ENCODE measurements around the gene FGF11.

The FGF11 gene

DNA sequence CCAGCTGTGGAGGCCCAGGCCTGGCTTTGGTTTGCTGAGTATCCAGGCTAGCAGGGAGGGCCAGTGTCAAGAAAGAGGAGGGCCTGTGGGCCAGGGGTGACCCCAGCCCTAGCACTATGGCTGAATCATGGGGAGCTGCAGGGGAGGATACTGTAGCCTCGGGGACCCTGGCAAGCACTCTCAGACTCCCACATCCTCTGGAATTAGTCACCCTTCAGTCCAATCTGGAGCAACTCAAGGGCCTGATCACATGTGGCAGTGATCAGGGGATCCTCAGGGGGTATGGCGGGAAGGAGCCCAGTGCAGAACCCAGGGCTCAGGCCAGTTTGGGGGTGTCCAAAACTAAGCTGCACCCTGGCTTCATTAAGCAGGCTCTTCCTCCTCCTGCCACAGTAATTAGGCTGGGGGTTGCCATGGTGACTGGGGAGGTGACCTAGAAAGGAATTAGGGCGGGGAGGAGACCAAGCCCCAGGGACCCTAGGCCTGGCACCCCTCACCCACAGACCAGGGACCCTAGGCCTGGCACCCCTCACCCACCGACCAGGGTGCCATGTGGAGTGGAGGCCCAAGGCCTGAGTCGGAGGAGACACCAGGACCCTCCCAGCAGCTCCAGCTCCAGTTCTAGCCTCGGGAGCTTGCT is 25.8 kb upstream of the FGF11 start:
- CTCF ChIA-PET = interaction anchor here (0.8 to 1.9 kb wide), 6 partner anchors 9 to 147 kb away, joined by 3 to 5 read pairs (median 3); no protein-coding TSS in a partner anchor
- TF ChIP-seq, protein P1, sequence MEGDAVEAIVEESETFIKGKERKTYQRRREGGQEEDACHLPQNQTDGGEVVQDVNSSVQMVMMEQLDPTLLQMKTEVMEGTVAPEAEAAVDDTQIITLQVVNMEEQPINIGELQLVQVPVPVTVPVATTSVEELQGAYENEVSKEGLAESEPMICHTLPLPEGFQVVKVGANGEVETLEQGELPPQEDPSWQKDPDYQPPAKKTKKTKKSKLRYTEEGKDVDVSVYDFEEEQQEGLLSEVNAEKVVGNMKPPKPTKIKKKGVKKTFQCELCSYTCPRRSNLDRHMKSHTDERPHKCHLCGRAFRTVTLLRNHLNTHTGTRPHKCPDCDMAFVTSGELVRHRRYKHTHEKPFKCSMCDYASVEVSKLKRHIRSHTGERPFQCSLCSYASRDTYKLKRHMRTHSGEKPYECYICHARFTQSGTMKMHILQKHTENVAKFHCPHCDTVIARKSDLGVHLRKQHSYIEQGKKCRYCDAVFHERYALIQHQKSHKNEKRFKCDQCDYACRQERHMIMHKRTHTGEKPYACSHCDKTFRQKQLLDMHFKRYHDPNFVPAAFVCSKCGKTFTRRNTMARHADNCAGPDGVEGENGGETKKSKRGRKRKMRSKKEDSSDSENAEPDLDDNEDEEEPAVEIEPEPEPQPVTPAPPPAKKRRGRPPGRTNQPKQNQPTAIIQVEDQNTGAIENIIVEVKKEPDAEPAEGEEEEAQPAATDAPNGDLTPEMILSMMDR (IDR thresholded peaks at IDR 0.05; ENCODE audit: insufficient read depth, low read length, missing control alignments) = no peak
- POLR2A ChIA-PET = interaction anchor here (1.5 to 1.9 kb wide), 2 partner anchors 9 to 23 kb away, joined by 4 to 11 read pairs; partner anchors contain the start of gene TMEM256
- DNase-seq (ENCODE audit: low read depth, low spot score) = no peak
- H3K4me3 ChIP-seq (ENCODE audit: low read depth, low read length) = no peak overlapping the region

DNA sequence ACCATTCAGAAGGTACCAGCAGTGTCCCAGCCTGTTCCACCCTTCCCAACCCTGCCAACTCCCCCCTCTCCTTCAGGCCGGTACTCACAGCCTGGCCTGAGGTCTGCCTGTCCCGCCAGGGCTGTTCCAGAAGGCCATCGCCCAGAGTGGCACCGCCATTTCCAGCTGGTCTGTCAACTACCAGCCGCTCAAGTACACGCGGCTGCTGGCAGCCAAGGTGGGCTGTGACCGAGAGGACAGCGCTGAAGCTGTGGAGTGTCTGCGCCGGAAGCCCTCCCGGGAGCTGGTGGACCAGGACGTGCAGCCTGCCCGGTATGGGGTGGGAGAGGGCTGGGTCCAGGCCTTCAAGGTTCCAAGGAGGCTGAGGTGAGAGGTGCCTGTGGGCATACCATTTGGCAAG is 24.5 kb upstream of the FGF11 start:
- TF ChIP-seq, protein P1 (IDR thresholded peaks at IDR 0.05; ENCODE audit: insufficient read depth, low read length, missing control alignments) = no peak
- POLR2A ChIA-PET = no interaction called here
- no peak overlapping the region for H3K4me3 ChIP-seq (ENCODE audit: low read depth, low read length)
- CTCF ChIA-PET = interaction anchor here (1.9 kb wide), 1 partner anchor 22 kb away, joined by 5 read pairs; no protein-coding TSS in a partner anchor
- DNase-seq (ENCODE audit: low read depth, low spot score) = no peak

GRCh38 chr17:7415784-7416183 is 23.5 kb upstream of the FGF11 start:
- CTCF ChIA-PET = no interaction called here
- POLR2A ChIA-PET = no interaction called here
- no peak for DNase-seq (ENCODE audit: low read depth, low spot score)
- TF ChIP-seq, protein P1 (IDR thresholded peaks at IDR 0.05; ENCODE audit: insufficient read depth, low read length, missing control alignments) = no peak
- H3K4me3 ChIP-seq (ENCODE audit: low read depth, low read length) = no peak overlapping the region

- no peak overlapping the region for H3K4me3 ChIP-seq (ENCODE audit: low read depth, low read length)
- TF ChIP-seq, protein P1 (IDR thresholded peaks at IDR 0.05; ENCODE audit: insufficient read depth, low read length, missing control alignments) = no peak
- DNase-seq (ENCODE audit: low read depth, low spot score) = no peak
- POLR2A ChIA-PET = no interaction called here
- CTCF ChIA-PET = no interaction called here
Observed at GRCh38 chr17:7416323-7416722, 23.0 kb upstream of the FGF11 start.

DNA sequence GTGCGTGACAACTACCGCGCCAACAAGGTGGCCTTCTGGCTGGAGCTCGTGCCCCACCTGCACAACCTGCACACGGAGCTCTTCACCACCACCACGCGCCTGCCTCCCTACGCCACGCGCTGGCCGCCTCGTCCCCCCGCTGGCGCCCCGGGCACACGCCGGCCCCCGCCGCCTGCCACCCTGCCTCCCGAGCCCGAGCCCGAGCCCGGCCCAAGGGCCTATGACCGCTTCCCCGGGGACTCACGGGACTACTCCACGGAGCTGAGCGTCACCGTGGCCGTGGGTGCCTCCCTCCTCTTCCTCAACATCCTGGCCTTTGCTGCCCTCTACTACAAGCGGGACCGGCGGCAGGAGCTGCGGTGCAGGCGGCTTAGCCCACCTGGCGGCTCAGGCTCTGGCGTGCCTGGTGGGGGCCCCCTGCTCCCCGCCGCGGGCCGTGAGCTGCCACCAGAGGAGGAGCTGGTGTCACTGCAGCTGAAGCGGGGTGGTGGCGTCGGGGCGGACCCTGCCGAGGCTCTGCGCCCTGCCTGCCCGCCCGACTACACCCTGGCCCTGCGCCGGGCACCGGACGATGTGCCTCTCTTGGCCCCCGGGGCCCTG is 22.2 kb upstream of the FGF11 start:
- ChIA-PET POLR2A (interaction anchor here (0.7 kb wide), 1 partner anchor 13 kb away, joined by 4 read pairs; the partner anchor contains the start of gene TMEM256), CTCF (no interaction called here)
- TF ChIP-seq, protein P1 (IDR thresholded peaks at IDR 0.05; ENCODE audit: insufficient read depth, low read length, missing control alignments) = no peak
- DNase-seq (ENCODE audit: low read depth, low spot score) = no peak
- no peak overlapping the region for H3K4me3 ChIP-seq (ENCODE audit: low read depth, low read length)

DNA sequence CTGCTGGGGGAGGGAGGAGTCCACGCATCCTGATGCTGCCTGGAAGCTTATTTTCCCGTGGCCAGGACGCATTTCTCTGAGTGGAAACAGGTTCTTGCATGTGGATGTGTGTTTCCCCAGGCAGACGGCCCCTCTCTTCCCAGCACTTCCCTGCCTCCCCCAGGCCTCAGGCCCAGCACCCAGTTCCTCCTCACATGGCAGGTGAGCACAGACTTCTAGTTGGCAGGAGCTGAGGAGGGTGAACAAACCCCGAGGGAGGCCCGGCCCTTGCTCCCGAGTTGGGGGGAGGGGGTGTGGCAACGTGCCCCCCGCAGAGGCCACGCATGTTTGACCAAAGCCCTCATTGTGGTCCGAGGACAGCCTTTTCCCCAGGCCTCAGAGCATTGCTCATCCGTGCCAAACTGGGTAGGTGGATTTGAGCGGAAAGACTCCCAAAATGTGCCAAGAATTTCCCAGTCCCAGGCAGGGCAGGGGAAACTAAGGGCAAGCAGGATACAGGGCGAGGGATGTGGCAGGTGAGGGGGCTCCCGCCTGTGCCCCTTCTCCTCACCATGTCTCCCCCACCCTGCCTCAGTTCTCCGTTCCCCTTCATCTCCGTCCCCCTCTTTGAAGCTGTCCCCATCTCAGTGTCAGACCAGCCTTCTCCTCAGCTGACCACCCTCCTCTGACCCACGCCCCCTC is 20.7 kb upstream of the FGF11 start:
- TF ChIP-seq, protein P1 (IDR thresholded peaks at IDR 0.05; ENCODE audit: insufficient read depth, low read length, missing control alignments) = no peak
- ChIA-PET POLR2A (no interaction called here), CTCF (interaction anchor here (0.8 to 1.0 kb wide), 2 partner anchors 97 to 142 kb away, joined by 3 read pairs; no protein-coding TSS in a partner anchor)
- DNase-seq (ENCODE audit: low read depth, low spot score) = no peak
- H3K4me3 ChIP-seq (ENCODE audit: low read depth, low read length) = no peak overlapping the region
